Stimulated activated CD8-positive, alpha-beta memory T cell treated with anti-CD3 and anti-CD28 coated beads, Interleukin-12 subunit alpha, Interleukin-12 subunit beta, amount 100 ng/mL, for 24 hours (primary cell): Measurements from ENCODE around the gene ZNF652.

ENCODE experiments used
- DNase-seq: peaks from one replicate; pipeline ENCODE4 v3.0.0-alpha.2; 2020; ENCODE audit errors: extremely low read depth

ZNF652 gene

DNA sequence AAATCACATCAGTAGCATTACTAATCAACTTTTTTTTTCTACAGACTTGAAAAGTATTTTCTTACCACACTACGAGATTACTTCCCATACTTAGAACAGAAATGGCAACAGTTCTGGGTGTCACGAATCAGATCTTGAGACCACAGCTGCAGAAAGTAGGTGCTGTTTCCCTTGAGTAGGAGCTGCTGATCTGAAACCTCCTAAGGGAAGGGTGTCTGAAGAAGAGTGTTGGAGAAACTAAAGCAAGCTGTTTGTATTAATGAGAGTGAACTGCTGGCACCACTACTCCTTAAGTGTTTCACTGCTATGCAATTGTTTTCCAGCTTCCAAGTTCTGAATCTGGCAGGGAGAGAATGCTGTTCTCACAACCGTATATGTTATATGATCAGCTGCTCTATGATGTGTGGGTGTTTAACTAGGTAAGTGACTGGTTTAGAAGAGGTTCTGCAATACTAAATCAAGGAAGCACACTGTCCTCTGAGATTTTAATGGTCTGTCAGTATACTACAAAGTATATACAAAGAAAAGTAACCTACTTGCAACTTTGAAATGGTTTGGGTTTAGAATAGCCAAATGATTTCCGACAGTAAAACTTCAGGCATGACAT, 3.3 kb downstream of the ZNF652 start:
- DNase-seq: no peak

DNA sequence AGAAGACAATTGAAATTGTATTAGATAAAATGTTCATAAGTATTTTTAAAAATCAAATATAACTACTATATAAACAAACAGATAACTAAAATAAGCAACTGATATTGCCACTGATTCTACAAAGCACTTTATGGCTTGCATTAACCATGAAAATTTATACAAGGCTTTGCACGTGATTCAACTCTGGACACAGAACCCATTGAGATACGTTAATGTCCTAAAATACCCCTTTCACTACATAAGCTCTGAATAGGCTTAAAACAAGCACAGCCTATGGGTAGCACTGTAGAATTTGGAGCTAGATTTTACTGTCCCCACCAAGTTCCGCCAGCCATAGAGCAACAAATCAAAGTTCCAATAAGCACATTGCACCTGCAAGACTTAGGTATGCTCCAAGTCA, 4.5 kb downstream of the ZNF652 start:
- DNase-seq: no peak

DNA sequence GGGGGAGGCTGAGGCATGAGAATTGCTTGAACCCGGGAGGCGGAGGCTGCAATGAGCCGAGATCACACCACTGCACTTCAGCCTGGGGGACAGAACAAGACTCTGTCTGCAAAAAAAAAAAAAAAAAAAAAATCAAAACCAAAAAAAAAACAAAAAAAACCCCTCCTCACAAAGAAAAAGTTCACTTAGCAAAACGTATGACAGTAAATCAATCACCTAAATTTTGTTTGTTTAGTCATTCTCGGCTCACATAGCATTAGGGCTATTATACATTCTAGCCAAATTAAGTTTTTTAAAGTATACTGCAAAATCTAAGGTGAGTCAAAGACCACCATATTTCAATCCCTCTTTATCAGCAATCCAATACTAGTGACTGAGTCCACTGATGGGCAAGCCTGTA, 5.7 kb downstream of the ZNF652 start:
- no peak for DNase-seq

DNA sequence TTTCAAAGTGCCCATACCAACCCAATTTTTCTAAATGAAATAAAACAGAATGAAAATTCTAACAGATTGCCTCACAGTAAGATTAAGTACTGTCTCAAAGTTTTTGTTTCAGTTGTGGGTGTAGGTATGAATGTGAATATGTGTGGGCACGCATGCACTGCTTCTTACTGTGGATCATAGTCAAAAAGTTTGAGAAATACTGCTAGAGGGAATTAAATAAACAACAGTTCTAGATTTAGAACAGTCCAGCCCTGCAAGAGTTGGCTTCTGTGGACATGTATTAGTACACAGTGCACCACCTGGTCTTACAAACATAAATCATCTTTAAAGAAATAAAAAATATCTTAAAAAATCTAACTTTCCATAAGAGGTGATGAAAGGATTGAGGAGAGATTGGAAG, 8.4 kb downstream of the ZNF652 start:
- no peak for DNase-seq

DNA sequence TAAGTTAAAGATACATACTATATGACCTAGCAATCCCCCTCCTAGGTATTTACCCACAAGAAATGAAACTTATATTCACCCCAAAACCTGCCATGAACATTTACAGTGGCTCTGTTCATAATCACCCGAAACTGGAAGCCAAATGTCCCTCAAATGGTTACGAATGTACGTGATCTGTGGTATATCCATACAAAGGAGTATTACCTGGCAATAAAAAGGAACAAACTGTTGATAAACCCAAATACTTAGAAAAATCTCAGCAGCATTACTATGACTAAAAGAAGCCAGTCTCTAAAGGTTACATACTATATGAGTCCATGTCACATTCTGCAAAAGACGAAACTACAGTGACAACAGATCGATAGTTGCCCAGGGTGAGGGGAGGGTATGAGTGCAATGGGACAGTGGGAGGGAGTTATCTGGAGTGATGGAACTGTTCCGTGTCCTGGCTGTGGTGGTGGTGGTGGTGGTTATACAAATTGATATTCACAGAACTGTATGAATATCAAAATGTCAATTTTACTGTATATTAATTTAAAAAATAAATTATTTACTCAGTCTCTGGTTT, 9.4 kb downstream of the ZNF652 start:
- DNase-seq: no peak

DNA sequence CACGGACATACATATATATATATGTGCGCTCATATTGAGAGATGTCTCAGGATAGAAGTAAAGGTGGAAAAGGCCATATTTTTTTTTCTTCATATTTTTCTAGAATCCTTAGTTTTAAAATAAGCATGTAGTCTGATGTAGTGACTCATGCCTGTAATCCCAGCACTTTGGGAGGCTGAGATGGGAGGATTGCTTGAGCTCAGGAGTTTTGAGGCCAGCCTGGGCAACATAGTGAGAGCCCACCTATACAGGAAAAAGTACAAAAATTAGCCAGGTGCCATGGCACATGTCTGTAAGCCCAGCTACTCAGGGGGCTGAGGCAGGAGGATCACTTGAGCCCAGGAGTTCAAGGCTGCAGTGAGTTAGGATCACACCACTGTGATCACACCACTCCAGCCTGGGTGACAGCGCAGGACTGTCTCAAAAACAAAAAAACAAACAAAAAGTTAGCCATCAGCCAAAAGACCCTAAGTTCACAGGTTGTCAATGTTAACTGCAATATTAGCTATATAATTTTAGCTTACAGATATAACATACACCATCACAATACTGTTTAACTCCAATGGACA, 10.4 kb downstream of the ZNF652 start:
- no peak for DNase-seq

DNA sequence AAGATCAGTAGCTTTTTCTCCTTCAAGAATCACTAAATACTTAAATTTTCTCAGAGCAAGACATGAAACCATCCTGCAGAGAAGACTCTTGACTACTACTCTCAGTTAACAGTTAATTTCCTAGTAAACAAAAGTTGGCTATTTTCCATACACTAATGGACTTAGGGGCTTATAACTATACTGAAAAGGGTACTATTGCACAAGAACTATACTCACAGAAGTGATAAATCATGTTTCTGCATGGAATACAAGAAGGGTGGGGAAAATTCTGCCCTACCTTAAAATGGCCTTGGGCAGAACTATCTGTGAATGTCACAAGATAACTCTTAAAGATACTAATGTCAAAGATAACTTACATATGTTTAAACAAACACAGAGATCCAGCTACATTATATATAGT, 12.5 kb downstream of the ZNF652 start:
- DNase-seq: no peak

DNA sequence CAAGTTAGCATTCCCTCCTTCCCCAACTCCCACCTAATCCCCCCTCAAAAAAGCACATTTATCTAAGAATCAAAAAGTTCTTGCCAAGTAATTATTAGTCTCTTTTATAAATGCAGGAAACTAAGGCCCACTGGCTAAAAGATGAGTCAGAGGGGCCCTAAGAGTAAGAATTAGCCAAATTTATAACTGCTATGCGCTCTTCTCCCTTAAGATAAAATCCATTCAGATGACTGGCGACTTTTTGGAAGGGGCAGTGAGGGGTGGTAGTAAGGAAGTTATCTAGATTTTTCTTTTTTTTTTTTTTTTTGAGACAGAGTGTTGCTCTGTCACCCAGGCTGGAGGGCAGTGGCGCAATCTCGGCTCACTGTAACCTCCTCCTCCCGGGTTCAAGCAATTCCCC, 17.1 kb downstream of the ZNF652 start:
- no peak for DNase-seq

DNA sequence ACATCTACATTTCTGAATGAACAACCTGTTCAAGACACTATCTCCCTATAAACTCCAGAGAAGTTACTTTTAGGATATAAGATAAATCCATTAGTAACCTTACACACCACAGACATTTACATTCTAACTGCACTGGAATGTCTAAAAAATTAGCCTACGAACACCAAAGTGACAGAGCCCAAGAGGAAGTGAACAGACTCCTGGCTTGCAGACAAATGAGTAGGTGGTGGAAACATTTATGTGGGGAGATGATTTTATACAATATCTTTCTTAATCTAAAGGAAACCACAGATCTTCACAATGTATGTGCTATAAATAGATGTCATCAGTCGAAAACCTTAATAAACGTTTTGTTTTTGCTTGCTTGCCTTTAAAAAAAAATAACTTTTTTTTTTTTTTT, 18.8 kb downstream of the ZNF652 start:
- DNase-seq: no peak

DNA sequence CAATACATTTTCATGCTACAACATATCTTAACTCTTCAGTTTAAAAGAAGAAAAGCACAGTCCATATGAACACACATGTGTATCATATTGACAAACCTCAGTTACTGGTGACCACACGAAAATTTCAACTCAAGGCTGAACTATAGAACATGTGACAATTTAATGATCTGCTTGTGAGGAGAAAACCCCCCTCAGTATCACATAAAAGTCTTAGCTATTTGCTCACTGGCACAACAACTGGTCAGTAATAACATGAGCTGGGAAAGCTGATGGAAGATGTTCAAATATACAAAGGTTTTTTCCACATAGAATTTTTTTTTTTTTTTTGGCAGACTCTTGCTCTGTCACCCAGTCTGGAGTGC, 19.5 kb downstream of the ZNF652 start:
- no peak for DNase-seq

DNA sequence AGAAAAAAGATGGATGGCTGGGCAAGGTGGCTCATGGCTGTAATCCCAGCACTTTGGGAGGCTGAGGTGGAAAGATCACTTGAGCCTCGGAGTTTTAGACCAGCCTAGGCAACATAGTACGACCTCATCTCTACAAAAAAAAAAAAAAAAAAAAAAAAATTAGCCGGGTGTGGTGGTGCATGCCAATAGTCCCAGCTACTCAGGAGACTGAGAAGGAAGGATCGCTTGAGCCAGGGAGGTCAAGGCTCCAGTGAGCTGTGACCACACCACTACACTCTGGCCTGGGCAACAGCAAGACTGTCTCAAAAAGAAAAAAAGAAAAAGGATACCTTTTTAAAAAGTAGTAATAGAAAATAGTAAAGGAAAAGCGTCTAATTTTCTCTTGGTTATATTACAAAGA, 20.7 kb downstream of the ZNF652 start:
- no peak for DNase-seq

DNA sequence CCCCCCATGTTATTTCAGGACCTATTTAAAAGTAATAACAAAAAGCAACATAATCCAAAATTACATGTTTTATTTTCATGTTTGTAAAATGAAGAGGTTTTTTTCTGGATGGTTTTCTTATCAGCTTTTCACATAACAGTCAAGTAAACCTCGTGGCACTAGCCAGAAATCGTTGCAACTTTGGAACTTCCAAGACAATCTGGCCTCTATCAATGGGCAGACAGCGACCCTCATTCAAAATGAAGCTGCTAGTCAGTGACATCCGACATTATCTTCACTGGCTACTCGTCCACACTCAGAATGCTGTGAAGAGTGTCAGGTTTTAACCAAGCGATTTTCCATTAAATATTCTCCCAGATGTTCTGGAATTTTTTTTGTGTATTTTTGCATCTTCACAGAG, 22.7 kb downstream of the ZNF652 start:
- no peak for DNase-seq

DNA sequence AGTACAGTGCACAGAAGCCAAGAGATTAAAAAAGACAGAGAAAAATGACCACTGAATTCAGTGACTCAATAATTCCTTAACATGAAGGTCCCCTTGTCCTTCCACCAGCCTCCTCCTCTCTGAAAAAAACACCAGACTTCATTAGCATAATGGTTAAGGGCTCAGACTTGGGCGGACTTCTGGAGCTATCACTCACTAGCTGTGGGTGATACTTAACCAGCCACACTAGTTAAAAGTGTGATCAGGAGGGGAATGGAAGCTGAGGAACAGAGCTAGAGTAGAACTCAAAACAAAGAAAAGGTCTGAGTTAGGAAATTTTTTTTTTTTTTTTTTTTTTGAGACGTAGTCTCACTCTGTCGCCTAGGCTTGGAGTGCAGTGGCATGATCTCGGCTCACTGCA, 23.2 kb downstream of the ZNF652 start:
- no peak for DNase-seq

DNA sequence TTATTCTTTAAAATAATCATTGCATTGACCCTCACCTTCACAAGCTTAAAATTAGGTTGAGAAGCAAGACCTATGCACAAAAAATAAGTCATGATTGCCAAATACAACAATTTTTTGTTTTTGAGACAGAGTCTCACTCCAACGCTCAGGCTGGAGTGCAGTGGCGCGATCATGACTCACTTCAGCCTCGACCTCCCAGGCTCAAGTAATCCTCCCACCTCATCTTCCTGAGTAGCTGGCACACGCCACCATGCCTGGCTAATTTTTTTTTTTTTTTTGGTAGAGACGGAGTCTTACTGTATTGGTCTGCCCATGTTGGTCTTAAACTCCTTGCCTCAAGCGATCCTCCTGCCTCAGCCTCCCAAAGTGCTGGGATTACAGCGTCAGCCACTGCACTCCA, 24.2 kb downstream of the ZNF652 start:
- DNase-seq: no peak

DNA sequence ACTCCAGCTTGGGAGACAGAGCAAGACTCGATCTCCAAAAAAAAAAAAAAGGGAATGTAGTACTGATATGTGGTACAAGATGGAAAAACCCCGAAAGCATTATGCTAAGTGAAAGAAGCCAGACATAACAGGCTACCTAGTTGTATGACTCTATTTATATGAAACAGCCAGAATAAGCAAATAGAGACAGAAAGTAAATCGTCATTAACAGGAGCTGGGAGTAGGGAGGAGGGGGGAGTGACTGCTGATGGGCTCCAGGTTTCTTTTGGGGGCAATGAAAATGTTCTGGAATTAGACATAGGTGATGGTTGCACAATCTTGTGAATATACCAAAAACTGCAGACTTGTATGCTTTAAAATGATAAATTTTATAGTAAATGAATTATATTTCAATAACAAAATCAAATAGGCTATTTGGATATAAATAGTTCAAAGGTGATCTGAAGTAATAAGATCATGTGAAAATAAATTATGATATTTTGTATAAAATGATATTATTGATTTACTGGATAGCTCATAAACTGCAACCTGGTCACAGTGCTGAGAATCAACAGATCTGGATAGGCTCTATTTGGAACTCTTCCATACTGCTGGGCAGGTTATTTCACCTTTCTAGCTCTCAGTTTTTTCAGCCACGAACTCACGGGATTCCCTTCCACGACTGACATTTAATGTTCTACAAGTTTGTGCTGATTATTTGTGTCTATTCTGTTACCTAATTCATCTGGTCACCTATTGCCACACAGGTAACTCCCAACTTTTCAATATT, 27.1 kb downstream of the ZNF652 start:
- DNase-seq: no peak

DNA sequence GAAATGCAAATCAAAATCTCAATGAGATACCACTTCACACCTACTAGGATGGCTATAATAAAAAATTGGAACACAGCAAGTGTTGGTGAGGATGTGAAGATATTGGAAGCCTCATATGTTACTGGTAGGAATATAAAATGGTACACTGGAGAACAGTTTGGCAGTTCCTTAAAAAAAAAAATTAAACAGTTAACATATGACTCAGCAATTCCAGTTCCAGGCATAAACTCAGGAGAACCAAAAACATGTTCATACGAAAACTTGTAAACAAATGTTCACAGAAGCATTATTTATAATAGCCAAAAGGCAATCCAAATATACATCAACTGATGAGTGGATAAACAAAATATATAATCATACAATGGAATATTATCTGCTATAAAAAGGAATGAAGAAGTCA, 28.2 kb downstream of the ZNF652 start:
- no peak for DNase-seq

DNA sequence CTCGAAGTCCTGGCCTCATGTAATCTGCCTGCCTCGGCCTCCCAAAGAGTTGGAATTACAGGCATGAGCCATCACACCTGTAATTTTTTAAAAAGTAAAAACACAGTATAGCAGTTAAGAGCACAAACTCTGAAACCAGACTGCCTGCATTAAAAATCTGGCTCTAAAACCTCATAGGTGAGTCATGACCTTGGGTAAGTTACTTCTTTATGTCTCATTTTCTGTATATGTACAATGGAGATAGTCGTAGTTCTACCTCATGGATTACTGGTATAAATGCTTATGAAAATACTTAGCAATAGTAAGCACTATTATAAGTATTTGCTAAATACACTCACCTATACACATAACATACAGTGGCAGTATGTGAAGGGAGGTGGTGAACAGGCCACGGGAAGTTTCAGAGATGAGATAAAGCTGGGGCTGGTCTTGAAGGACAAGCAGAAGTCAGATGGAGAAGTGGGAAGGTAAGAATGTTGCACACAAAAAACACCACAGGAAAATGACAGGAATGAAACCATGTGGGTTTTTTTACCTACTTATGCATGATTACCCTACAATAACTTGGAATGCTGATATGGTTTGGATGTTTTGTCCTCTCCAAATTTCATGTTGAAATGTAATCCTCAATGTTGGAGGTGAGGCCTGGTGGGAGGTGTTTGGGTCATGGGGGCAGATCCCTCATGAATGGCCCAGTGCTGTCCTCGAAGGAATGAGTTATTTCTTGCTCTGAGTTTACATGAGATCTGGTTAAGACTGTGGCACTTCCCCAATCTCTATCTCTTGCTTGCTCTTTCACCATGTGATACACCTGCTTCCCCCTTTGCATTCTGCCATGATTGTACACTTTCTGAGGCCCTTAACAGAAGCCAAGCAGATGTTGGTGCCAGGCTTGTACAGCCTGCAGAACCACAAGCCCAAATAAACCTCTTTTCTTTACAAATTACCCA, 33.9 kb downstream of the ZNF652 start:
- no peak for DNase-seq

DNA sequence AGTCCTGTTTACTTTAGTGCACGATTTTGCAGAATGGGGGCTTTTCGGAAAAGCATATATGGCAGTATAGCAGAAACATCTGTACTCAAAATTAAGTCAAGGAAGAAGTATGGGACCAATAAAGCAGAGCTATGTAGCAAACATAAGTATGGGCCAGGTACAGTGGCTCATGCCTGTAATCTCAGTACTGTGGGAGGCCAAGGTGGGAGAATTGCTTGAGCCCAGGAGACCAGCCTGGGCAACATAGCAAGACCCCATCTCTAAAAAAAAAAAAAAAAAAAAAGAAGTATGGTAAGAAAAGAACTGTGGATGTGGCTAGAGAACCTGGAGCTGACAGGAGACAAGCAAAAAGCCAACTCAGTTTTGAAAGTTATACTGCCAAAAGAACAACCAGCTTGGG, 36.1 kb downstream of the ZNF652 start:
- no peak for DNase-seq

DNA sequence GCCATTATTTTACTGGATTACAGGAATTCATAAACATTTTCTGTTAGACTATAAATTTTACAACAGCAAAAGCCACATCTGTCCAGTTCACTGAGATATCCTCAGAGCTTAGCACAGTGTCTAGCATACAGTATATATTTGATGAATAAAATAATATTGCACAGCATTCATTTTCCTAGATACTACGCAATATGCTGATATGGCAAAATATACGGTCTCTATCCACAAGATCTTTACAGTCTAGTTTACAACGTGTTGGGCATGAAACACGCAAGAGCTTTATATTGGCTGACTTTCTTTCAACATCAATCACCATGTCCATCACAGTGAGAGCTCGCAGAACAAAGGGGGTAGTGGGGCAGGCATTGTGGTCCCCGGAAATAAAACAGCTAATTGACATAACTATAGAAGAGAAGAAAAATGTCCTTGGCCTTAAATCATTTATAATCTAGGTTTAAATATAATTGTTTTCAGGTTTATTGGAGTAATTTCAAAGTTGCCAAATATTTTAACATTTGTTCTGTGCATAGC, 43.5 kb downstream of the ZNF652 start:
- no peak for DNase-seq

DNA sequence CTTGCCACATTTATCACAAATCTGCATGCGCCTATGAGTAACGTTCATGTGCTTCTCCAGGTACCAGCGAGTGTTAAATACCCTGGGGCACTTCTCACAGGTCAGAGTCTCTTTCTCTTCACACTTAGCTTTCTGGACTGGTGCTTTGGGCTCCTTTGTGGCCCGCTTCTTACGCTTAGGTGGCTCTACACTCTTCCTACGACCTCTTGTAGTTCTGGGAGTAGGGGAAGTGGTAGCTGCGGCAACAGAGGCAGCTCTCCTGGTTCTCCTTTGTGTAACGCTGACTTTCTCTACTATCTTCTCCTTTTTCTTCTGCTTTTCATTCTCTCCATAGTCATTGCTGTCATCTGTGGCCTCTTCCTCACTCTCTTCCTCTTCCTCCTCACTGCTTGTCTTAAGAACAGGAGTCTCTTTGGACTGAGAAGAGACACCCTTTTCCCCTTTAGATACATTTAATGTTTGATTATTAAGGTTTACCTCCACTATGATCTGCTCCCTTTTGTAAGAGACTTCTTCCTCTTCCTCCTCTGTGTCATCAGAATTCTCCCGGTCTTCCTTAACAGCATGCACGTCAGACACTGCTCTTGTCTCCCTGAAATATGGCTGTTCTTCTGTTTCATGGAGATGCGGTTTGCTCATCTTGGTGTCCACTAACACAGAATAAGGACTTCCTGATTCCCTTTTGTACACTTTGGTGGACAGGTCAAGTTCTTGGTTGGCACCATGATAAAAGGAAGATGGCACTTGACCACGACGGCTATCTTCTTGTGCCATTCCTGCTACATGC, 45.0 kb downstream of the ZNF652 start:
- no peak for DNase-seq

DNA sequence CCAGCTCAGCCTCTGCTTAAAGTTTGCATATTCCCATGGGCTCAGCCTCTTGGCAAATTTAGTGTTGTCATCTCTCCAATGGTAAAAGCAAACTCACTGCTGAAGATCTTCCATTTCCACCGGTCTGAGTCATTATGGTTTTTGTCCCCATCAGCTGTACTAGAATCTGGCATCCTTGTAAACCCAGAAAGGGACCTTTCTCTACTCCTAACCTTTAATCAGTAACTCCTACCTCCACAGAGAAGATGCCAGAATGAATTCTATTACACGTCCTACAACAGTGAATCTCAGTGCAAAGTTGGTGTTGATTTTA, 45.8 kb downstream of the ZNF652 start:
- DNase-seq: no peak
